GM10266 (cell line): Measurements from ENCODE around the gene CDKN1C.

Experiments
- DNase-seq: peaks from one replicate; pipeline ENCODE4 v3.0.0; 2012; ENCODE audit errors: extremely low spot score
- CTCF ChIP-seq: IDR thresholded peaks from 2 replicates; pipeline ENCODE4 v1.5.1; 2012; ENCODE audit warnings: mild to moderate bottlenecking, low read depth; ENCODE audit not compliant: control insufficient read depth, insufficient read depth; ENCODE audit errors: missing control alignments

The CDKN1C gene

DNA sequence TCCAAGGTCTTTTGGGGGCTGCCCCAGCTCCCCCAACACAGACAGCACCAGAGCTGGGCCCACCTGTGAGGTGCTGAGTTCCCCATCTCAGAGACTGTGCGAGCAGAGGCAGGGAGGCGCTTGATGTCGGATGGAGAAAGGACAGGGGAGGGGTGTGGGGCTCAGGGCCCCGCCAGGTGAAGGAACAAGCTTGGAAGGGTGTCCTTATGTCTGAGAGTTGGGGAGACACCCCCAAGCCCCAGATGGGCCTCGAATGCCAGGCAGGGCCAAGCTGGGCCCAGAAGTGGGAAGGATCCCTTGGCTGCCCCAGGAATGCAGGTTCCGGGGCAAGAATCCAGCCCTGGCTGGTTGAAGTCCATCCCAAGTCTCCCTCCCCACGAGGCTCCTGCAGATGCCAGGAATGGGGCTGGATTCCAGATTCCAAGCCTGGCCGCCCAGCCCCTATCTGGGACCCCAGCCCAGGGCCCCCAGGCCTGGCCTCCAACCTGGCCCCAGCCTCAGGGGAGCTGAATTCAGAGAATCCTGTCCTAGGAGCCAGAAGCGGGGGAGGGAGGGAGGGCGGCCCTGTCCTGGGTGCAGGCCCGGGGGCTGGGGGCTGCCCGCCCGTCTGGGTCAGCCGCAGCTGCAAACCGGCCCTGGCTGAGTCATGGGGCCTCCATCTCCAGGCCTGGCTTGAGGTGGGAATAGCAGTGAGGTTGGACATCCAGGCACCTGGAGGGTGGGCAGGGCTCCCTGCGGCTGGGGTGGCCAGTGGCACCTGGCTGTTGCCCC is 50.9 kb downstream of the CDKN1C start:
- no peak for DNase-seq
- TF ChIP-seq CTCF: no peak

DNA sequence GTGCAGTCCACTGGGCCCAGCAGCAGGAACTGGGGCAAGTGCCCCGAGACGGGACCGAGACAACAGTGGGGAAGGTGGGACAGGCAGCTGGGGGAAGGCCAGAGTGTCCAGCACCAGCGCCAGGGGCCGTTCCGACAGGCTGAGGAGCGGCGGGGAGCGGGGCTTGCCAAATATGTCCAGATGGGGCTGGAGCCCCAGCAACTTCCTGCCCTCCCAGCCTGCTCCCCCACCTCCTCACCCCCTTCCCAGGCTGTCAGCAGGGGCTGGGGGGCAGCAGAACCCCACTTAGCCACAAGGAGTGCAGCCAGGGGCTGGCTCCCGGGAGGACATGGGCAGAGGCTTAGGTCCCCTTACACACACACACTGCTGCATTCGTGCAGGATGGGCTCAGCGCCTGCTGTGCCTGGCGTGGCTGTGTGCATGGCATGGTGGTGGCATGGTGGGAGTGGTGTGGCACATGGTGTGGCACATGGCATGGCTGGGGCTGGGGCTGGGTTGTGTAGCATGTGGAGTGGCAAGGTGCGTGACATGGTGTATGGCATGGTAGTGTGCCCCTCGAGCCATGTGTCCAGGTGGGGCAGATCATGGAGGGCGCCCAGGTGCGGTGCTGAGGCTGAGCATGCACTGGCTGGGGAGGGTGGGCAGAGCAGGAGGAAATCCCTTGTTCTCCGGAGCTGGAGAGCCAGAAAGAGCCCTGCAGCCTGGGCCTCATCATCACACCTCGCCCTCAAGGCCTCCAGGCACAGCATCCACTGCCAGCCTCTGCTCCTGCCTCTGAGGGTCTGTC is 51.7 kb downstream of the CDKN1C start:
- no peak for TF ChIP-seq CTCF
- no peak for DNase-seq
